A549 treated with CORT108297 at 1 μM for 4 hours (cell line): ENCODE measurements around the gene TRIM49D2. TPM values are rescaled to one million over a fixed set of nuclear protein-coding genes. Genes with fewer than 3 reads are reported as not detected.

Source experiments
- total RNA-seq: library from RNA; stranded (reverse); fragments of 200-300 nt; extraction: Qiagen RNA extraction; gene quantifications from 5 replicates; pipeline ENCODE4 v1.2.3, GENCODE V29; 2022

Gene TRIM49D2, protein sequence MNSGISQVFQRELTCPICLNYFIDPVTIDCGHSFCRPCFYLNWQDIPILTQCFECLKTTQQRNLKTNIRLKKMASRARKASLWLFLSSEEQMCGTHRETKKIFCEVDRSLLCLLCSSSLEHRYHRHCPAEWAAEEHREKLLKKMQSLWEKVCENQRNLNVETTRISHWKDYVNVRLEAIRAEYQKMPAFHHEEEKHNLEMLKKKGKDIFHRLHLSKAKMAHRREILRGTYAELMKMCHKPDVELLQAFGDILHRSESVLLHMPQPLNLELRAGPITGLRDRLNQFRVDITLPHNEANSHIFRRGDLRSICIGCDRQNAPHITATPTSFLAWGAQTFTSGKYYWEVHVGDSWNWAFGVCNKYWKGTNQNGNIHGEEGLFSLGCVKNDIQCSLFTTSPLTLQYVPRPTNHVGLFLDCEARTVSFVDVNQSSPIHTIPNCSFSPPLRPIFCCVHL
- total RNA-seq = not detected in 5 replicates

DNA sequence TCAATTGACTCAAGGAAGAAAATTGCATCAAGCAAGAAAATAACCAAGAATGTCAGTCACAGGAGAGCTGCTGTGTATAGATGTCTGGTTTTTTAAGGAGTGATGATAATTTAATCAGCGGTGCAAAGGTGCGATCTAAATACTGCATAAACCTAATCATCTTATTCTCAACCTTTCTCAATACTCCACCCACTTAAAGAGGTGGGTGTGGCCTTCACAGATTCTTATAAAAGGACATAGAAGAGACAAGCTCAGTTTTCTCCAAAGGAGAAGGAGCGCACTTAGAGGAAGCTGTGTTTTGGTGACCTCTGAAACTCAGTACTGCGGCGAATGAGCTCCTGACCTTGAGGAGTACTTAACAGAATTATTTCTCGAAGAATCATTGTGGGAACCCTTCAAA is at the start of gene TRIM49D2:
Gene TRIM49D2 (plus strand): TSS at position 301 of the 400 bp plus-strand sequence. CDS start 2,698 bp downstream, outside the sequence.

DNA sequence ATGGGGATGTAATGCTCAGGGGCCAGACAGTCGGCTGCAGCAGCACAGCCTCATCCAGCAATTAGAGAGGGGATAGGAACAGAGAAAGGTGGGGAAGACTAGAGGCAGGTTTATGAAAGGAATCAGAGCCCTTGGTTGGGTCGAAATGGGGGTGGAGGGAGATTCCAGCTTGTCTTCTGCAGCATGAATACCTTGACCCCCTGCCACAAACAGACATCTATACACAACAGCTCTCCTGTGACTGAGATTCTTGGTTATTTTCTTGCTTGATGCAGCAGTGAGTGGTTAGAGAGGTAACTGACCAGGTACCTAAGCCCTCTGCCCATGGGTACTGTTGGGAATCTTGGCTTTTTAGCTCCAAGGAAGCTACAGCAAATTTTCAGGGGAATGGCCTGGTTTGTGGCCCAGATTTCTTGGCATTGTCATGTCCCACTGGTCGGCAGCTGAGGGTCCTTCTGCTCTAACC is 1.6 kb upstream of the TRIM49D2 start, which contains the start of gene TRIM49D1:
Gene TRIM49D1 (minus strand): TSS at position 51 of the 466 bp plus-strand sequence. CDS start 4,535 bp downstream, outside the sequence.

DNA sequence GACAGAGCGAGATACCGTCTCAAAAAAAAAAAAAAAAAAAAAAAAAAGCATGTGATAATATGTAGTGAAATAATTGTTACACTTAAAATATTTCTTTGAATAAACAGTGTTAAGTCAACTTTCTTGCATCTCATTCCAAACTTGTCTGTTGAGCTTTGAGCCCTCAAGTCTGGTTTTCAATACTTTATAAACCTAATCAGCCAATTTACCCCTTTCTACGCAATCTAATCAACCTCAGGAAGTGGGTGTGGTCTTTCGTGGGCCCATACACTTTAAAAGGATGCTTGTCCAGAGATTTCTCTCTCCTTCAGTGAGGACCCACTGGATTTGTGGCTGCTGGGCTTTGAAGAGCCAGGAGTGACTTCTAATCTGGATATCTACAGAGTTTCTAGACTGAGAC is 41.9 kb downstream of the TRIM49D2 start, which contains the start of gene TRIM64:
Gene TRIM64 (plus strand): TSS at position 301 of the 400 bp plus-strand sequence. CDS start 2,467 bp downstream, outside the sequence.

Other genes with a start within 250 kb of the TRIM49D2 start
- gene TRIM77, start 213.8 kb upstream of the TRIM49D2 start, total RNA-seq = not detected in 5 replicates
- not detected in 5 replicates for gene TRIM49, start 115.5 kb upstream of the TRIM49D2 start, total RNA-seq
- not detected in 5 replicates for gene TRIM64B, start 45.6 kb upstream of the TRIM49D2 start, total RNA-seq
- gene TRIM49D1, start 1.8 kb upstream of the TRIM49D2 start, total RNA-seq = 0.06 TPM in 1 of 5 replicates, not detected in the others
- gene TRIM64, start 42.0 kb downstream of the TRIM49D2 start, total RNA-seq = not detected in 5 replicates
- not detected in 5 replicates for gene TRIM49C, start 107.0 kb downstream of the TRIM49D2 start, total RNA-seq
- gene UBTFL1, start 161.9 kb downstream of the TRIM49D2 start, total RNA-seq = not detected in 5 replicates
- gene NAALAD2, start 210.6 kb downstream of the TRIM49D2 start, total RNA-seq = not detected in 5 replicates